AG08395 (cell line): ENCODE results near the gene WNK3.
"Not testable (repeated sequence)": the region's sequence is repeated elsewhere in the genome, so short reads cannot be mapped to it uniquely, and the experiment has no call there.

Experiments
- DNase-seq: peaks from one replicate; pipeline ENCODE4 v3.0.0; 2012; ENCODE audit warnings: mixed read lengths, low spot score

WNK3 gene

GRCh38 chrX:54357414-54358377 lies at the start of gene WNK3:
WNK3 (minus strand) TSS chrX:54358046.
- peak; percentile 27 for DNase-seq

DNA sequence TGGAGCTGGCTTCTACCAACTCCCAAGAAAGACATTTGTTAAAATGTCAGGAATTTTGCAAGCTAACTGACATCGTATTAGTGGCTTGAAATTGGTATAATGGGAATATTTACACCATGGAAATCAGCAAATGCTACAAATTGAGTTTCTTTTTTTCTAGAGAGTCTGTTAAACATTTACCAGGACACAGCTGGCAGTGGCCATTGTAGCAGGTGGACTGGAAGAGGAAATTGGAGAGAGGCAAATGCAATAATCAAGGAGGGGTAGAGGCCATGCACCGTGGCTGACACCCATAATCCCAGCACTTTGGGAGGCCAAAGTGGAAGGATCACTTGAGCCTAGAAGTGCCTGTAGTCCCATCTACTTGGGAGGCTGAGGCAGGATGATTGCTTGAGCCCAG lies 49.4 kb upstream of the WNK3 start:
- DNase-seq, result no peak

DNA sequence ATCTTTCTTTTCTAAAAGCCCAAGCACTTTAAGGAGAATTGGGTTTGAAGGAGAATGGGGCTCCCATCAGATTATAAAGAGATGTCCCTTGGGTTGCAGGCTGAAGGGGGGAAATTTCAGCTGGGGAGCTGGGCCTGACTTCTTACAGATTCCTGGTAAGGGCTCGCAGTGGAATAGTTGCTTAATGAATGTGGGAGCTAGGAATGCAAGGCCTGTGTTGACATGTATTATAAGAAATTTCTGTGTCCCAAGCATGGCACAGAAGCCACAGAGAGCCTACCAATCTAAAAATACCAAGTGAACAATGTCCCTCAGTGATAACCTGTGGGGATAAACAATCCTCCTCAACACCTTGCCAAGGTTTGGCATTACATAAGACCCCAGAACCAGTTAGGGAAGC lies 39.3 kb upstream of the WNK3 start:
- DNase-seq, result no peak

- no peak for DNase-seq
Observed at GRCh38 chrX:54386314-54386713, 28.5 kb upstream of the WNK3 start.

- DNase-seq, result not testable (repeated sequence)
Observed at GRCh38 chrX:54384661-54385060, 26.8 kb upstream of the WNK3 start.

DNA sequence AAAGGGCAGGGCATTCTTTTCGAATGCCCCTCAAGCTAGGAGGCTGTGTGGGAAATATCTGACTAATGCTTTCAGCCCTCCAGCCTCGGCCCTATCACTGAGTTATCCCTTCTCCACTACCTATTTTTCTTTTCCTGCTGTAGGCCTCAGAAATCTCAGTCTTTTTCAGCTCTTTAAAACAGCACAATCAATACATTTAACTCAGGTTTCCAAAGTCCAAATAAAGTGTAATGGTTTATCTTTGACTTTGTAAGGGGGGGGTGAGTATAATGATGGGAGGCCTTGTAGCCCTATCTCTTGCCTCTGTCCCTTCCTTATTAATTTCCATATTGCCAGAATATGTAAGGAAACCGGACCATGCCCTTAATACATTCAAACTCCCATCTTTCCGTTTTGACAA lies 1.6 kb upstream of the WNK3 start:
- DNase-seq, result no peak

DNA sequence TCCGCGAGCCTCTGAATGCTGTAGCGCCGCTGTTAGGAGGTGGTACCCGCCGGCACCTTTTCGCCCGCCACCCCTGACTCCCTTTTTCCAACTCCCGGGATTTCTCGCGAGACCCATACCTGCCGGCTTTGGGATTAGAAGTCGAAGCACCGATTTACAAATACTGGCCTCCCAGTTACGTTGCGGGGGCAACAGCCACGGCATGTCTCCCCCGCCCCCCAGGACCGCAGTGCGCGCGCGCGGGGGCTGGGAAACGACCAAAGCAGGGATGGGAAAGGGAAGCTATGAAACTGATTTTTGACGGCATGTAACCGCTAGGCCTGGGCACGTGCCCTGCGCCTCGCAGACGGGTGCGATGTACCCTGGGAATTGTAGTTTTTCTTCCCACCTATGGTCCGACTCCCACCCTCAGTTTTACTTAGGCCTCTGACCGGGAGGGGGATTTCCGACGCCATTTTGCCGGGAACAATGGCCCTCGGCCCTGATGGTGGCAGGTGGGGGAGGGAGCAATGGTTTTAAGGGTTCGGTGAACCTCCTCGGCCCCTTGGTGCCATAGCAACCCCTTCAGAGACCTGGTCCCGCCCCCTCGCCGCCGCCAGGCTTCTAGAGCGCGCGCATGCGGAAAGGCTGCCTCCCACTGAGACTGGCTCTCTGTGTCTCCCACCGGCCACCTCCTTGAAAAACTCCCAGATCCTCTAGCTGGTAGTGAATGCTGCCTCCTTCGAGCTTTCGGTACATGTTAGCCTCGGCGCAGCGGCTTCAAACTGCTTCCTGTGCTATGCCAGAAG lies 772 bp upstream of the WNK3 start:
- DNase-seq, result no peak

DNA sequence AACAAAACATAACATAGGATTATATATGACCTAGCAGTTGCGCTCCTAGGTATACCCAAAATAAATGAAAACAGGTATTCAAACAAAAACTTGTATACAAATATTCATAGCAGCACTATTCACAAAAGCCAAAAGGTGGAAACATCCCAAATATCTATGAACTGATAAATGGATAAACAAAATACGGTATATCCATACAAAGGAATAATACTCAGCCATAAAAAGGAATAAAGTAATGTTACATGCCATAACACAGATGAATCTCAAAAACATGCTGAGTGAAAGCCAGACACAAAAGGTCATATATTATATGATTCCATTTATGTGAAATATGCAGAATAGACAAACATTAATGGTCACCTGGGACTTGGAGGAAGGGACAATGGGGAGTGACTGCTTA lies 5.2 kb downstream of the WNK3 start:
- DNase-seq, result no peak

GRCh38 chrX:54337383-54337782 lies 20.5 kb downstream of the WNK3 start:
- DNase-seq, result not testable (repeated sequence)

- no peak for DNase-seq
Observed at GRCh38 chrX:54325077-54325476, 32.8 kb downstream of the WNK3 start.

GRCh38 chrX:54320067-54320466 lies 37.8 kb downstream of the WNK3 start:
- DNase-seq, result no peak

DNA sequence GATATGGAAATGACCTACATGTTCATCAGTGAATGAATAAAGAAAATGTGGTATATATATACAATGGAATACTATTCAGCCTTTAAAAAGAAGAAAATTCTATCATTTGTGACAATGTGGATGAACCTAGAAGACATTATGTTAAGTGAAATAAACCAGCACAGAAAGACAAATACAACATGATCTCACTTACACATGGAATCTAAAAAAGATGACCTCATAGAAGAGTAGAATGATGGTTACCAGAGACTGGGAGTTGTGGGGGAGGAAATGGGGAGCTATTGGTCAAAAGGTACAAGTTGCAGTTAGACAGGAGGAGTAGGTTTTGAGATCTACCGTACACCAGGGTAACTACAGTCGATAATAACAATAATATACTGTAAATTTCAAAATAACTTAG lies 51.5 kb downstream of the WNK3 start:
- no peak for DNase-seq

GRCh38 chrX:54301516-54301915 lies 56.3 kb downstream of the WNK3 start:
- no peak for DNase-seq

- DNase-seq, result no peak
Observed at GRCh38 chrX:54294306-54294705, 63.5 kb downstream of the WNK3 start.

DNA sequence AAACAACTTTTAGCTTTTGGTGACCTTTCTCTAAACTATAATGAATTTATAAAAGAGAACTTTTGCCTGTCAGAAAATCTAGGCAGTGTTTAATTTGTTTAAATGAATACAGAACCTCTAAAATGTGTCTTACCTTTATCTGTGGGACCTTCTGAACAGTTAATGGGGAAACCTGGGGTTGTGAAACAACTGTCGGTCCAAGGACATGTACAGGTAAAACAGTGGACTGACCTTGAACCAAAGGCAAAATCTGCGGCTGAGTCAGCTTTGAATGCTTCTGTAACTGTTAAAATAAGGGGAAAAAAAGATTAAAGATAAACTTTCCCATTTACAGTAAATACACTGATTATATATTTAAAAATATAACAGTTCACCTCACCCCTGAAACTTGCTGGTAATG lies 65.1 kb downstream of the WNK3 start:
- no peak for DNase-seq

GRCh38 chrX:54291758-54292157 lies 66.1 kb downstream of the WNK3 start:
- DNase-seq, result no peak

GRCh38 chrX:54288968-54289367 lies 68.9 kb downstream of the WNK3 start:
- no peak for DNase-seq

GRCh38 chrX:54288277-54288676 lies 69.6 kb downstream of the WNK3 start:
- no peak for DNase-seq

DNA sequence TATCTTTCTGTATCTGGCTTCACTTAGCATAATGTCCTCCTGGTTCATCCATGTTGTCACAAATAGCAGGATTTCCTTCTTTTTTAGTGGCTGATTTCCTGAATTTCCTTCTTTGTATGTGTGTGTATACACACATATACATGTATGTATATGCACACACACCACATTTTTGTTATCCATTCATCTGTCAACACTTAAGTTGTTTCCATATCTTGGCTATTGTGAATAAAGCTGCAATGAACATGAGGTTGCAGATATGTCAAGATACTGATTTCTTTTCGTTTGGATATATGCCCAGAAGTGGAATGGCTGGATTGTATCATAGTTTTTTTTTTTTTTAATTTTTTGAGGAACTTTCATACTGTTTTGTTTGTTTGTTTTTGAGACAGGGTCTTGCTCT lies 76.2 kb downstream of the WNK3 start:
- no peak for DNase-seq

DNA sequence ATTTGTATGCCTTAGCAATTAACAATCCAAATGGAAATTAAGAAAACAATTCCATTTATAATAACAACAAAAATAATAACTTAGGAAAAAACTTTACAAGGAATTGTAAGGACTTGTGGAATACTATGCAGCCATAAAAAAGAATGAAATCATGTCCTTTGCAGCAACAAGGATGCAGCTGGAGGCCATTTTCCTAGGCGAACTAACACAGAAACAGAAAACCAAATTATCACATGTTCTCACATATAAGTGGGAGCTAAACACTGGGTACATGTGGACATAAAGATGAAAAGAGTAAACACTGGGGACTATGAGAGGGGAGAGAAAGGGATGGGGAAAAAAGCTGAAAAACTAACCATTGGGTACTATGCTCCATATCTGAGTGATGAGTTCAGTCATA lies 77.4 kb downstream of the WNK3 start:
- no peak for DNase-seq

- no peak for DNase-seq
Observed at GRCh38 chrX:54271664-54272063, 86.2 kb downstream of the WNK3 start.

DNA sequence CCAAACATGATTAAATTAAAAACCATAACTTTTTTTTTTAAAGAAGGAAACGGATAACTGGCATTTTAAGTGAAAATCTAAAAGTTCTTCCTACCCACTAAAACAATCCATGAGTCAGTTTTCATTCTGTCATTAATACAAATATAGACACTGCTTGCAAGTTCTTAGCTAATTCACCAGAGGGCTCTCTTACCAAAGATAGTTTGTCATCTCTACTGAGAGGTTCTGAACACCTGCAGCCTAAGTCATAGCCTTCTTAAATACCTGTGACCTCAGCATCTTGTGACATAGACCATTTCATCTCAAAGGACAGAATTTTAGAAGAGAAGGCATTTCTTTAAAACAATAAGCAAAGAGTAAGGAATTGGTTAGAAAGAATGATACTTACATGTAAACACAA lies 109.5 kb downstream of the WNK3 start:
- DNase-seq, result peak; percentile 37

DNA sequence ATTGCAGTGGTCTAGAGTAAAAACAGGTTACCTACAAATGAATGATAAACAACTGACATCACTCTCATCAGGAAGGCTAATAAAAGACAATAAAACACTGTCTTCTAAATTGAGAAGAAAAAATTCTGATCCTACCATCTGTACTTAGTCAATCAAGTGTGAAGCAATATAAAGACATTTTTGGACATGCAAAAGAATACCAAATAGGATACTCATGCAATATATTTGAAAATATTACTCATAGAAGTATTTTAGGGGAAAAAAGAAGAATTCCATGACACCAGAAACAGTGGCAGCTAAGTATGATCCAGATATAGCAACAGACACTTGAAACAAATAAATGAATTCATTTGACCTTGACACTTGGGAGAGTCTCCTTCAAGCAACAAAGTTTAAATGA lies 111.0 kb downstream of the WNK3 start:
- no peak for DNase-seq
